Fibroblast of lung (primary cell): ENCODE results near the gene APBA2. TPM values are rescaled to one million over a fixed set of nuclear protein-coding genes. Genes with fewer than 3 reads are reported as not detected.

ENCODE experiments used
- DNase-seq, 2 donors: peaks; one replicate each; pipeline versions ENCODE4 v3.0.0 to v3.0.0-alpha.2; 2010; ENCODE audit warnings: low read depth in 2 of 2
- H2AFZ ChIP-seq: 2 replicates; pipeline ENCODE4 v1.5.1; 2012; ENCODE audit warnings: low read length, control low read depth, inconsistent platforms
- H3K27ac ChIP-seq: 2 replicates; pipeline ENCODE4 v1.5.1; 2011; ENCODE audit warnings: low read length, control low read depth; ENCODE audit not compliant: insufficient read depth
- H3K27me3 ChIP-seq: 2 replicates; pipeline ENCODE4 v1.5.1; 2011; ENCODE audit warnings: mild to moderate bottlenecking, low read length; ENCODE audit not compliant: control insufficient read depth, insufficient read depth
- H3K36me3 ChIP-seq: 2 replicates; pipeline ENCODE4 v1.5.1; 2011; ENCODE audit warnings: low read length; ENCODE audit not compliant: control insufficient read depth, insufficient read depth
- H3K4me1 ChIP-seq: 2 replicates; pipeline ENCODE4 v1.5.1; 2011; ENCODE audit warnings: low read length; ENCODE audit not compliant: control insufficient read depth, insufficient read depth; ENCODE audit errors: extremely low read depth
- H3K4me2 ChIP-seq: 2 replicates; pipeline ENCODE4 v1.5.1; 2011; ENCODE audit warnings: low read length, control low read depth; ENCODE audit not compliant: insufficient read depth; ENCODE audit errors: extremely low read depth
- H3K4me3 ChIP-seq, 4 experiments: fragments of 200-600 bp in 1 of 4; sonication (generic) in 1 of 4; replicated peaks in 1 of 4; 2 replicates each; pipeline ENCODE4 v1.5.1; 2011 to 2016; ENCODE audit warnings: low read length in 4 of 4, low read depth in 3 of 4, mild to moderate bottlenecking in 3 of 4, control low read depth in 2 of 4, inconsistent platforms in 1 of 4, mixed read lengths in 1 of 4; ENCODE audit not compliant: insufficient read depth in 1 of 4; ENCODE audit errors: control extremely low read depth in 1 of 4
- H3K79me2 ChIP-seq: 2 replicates; pipeline ENCODE4 v1.5.1; 2012; ENCODE audit warnings: mild to moderate bottlenecking, low read length, inconsistent platforms; ENCODE audit not compliant: control insufficient read depth, insufficient read depth
- H3K9ac ChIP-seq: 2 replicates; pipeline ENCODE4 v1.5.1; 2011; ENCODE audit warnings: mild to moderate bottlenecking, low read length, control low read depth; ENCODE audit not compliant: insufficient read depth
- H3K9me3 ChIP-seq: 2 replicates; pipeline ENCODE4 v1.5.1; 2012; ENCODE audit warnings: low read depth, low read length; ENCODE audit not compliant: control insufficient read depth, insufficient read depth
- H4K20me1 ChIP-seq: 2 replicates; pipeline ENCODE4 v1.5.1; 2011; ENCODE audit warnings: low read length; ENCODE audit not compliant: control insufficient read depth, insufficient read depth; ENCODE audit errors: extremely low read depth
- EZH2 ChIP-seq: IDR thresholded peaks from 2 replicates; pipeline ENCODE4 v1.5.1; 2012; ENCODE audit warnings: low read length, control low read depth, mild to moderate bottlenecking; ENCODE audit errors: missing control alignments
- polyA plus RNA-seq, 2 donors: library from polyadenylated mRNA; depleted of rRNA in 1 of 2; stranded (reverse) in 1 of 2; unstranded in 1 of 2; fragments of >200 nt; gene quantifications; 2 replicates each; pipeline ENCODE4 v1.2.1, GENCODE V29; 2011 to 2012; ENCODE audit warnings: missing spikeins in 1 of 2
- total RNA-seq: library from RNA; depleted of rRNA; stranded (reverse); fragments of >200 nt; gene quantifications from 2 replicates; pipeline ENCODE4 v1.2.1, GENCODE V29; 2014
- TF ChIP-seq, protein P1 (sequence below), 2 donors: IDR thresholded peaks in 1 of 2; conservative IDR thresholded peaks in 1 of 2; 1 replicate in 1 of 2; 2 replicates in 1 of 2; pipeline ENCODE4 v1.5.1; 2011 to 2012; ENCODE audit warnings: low read length in 2 of 2, control low read depth in 1 of 2, inconsistent platforms in 1 of 2, low read depth in 1 of 2, mild to moderate bottlenecking in 1 of 2

APBA2 gene
- total and polyA plus RNA-seq, 2 donors (not counting 1 experiment from before 2014, with no cell fraction given): 9.5 to 20.3 TPM

DNA sequence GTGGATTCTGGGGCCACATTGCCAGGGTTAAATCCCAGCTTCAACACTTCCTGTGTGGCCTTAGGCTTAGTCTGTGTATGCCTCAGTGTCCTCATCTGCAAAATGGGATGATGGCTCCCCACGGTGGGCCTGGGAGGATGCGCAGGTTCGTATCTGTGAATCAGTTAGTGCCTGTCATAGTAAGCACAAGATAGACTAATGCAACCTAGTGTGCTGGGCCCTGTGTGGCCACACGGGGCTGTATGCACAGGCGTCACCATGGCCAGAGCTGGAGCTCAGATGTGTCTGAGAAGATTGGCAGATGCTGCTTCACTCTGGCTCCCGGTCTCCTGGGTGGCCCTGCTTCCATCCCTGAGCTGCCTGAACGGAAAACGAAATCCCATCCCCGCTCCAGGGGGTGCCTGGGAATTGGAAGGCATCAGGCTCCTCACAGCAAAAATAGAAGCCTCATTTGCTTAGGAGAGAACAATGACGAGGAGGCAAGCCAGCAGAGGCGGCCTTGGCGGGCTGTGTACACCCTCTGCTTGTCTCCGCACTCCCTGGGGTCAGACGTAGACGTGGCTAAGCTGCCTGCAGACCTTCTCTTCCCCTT, 103.6 kb downstream of the APBA2 start:
- no peak overlapping the region for H2AFZ ChIP-seq
- H3K9ac ChIP-seq: no peak overlapping the region
- H3K9me3 ChIP-seq: no peaks in the 10 kb centered on the region
- TF ChIP-seq EZH2: no peak
- TF ChIP-seq, protein P1, sequence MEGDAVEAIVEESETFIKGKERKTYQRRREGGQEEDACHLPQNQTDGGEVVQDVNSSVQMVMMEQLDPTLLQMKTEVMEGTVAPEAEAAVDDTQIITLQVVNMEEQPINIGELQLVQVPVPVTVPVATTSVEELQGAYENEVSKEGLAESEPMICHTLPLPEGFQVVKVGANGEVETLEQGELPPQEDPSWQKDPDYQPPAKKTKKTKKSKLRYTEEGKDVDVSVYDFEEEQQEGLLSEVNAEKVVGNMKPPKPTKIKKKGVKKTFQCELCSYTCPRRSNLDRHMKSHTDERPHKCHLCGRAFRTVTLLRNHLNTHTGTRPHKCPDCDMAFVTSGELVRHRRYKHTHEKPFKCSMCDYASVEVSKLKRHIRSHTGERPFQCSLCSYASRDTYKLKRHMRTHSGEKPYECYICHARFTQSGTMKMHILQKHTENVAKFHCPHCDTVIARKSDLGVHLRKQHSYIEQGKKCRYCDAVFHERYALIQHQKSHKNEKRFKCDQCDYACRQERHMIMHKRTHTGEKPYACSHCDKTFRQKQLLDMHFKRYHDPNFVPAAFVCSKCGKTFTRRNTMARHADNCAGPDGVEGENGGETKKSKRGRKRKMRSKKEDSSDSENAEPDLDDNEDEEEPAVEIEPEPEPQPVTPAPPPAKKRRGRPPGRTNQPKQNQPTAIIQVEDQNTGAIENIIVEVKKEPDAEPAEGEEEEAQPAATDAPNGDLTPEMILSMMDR (conservative IDR thresholded peaks at IDR 0.05 in 1 of 2, IDR thresholded peaks at IDR 0.05 in 1 of 2; ENCODE audit: low read depth in 1 of 2, low read length in 2 of 2): peak in 1 of 2 donors; percentile 15
- no peak overlapping the region for H3K4me3 ChIP-seq
- no peaks in the 10 kb centered on the region for H3K36me3 ChIP-seq
- no peak overlapping the region for H3K4me2 ChIP-seq
- H3K4me1 ChIP-seq: peaks cover 2% of the 10 kb centered on the region
- no peak for DNase-seq
- no peaks in the 10 kb centered on the region for H3K79me2 ChIP-seq
- H4K20me1 ChIP-seq: no peaks in the 10 kb centered on the region
- H3K27me3 ChIP-seq: no peaks in the 10 kb centered on the region
- H3K27ac ChIP-seq: no peak overlapping the region

DNA sequence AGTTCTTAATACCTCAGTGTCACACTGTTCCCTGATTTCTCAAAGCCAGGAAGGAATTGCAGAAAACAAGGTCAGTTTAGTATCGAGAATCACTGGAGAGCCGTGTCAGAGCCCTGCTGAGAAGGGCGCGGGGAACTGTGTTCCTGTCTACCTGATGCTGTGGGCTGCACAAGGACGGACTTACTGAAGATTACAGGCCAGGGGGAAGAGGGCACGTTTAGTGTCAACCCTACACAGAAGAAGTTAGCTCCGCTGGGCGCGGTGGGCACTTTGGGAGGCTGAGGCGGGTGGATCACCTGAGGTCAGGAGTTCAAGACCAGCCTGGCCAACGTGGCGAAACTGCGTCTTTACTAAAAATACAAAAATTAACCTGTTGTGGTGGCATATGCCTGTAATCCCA, 104.1 kb downstream of the APBA2 start:
- Histone ChIP-seq H3K9ac (no peak overlapping the region), H3K79me2 (no peaks in the 10 kb centered on the region), H4K20me1 (no peaks in the 10 kb centered on the region), H3K36me3 (no peaks in the 10 kb centered on the region), H3K27me3 (no peaks in the 10 kb centered on the region), H3K4me2 (no peak overlapping the region), H3K27ac (no peak overlapping the region), H3K9me3 (no peaks in the 10 kb centered on the region), H3K4me3 (no peak overlapping the region), H2AFZ (no peak overlapping the region), H3K4me1 (no peaks in the 10 kb centered on the region)
- DNase-seq: no peak
- TF ChIP-seq, protein P1 (conservative IDR thresholded peaks at IDR 0.05 in 1 of 2, IDR thresholded peaks at IDR 0.05 in 1 of 2; ENCODE audit: low read depth in 1 of 2, low read length in 2 of 2): no peak
- no peak for TF ChIP-seq EZH2

DNA sequence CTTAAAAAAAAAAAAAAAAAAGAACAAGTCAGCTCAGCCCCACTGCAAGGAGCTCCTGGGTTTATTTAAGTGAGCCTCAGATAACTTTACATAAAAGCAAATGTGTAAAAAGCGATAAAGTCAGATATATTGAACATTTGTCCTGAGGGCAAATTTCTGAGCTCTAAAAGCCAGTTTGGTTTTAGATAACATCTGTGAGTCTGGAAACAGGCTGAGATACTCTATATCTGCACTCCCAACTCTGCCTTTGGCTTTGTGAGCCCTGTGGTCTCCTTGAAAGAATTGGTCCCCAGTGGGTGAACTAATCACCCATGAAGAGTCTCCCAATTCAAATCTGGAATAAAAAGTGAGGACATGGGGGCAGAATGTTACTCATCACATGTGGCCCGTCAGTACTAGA, 104.6 kb downstream of the APBA2 start:
- TF ChIP-seq, protein P1 (conservative IDR thresholded peaks at IDR 0.05 in 1 of 2, IDR thresholded peaks at IDR 0.05 in 1 of 2; ENCODE audit: low read depth in 1 of 2, low read length in 2 of 2): no peak
- TF ChIP-seq EZH2: no peak
- H3K9ac ChIP-seq: no peak overlapping the region
- H3K4me2 ChIP-seq: no peak overlapping the region
- no peaks in the 10 kb centered on the region for H3K27me3 ChIP-seq
- H3K4me3 ChIP-seq: no peak overlapping the region
- no peak overlapping the region for H3K27ac ChIP-seq
- no peaks in the 10 kb centered on the region for H4K20me1 ChIP-seq
- H3K79me2 ChIP-seq: no peaks in the 10 kb centered on the region
- DNase-seq: no peak
- H3K36me3 ChIP-seq: no peaks in the 10 kb centered on the region
- no peak overlapping the region for H2AFZ ChIP-seq
- H3K9me3 ChIP-seq: no peaks in the 10 kb centered on the region
- H3K4me1 ChIP-seq: no peaks in the 10 kb centered on the region
